Panc1 (cell line): Measurements from ENCODE around the gene SLC25A13.

Source experiments
- POLR2AphosphoS5 ChIP-seq: IDR thresholded peaks from 2 replicates; pipeline ENCODE4 v1.6.1; 2012; ENCODE audit warnings: mild to moderate bottlenecking, low read depth, low read length, moderate library complexity
- REST ChIP-seq, 2 experiments: IDR thresholded peaks; 2 replicates each; pipeline ENCODE4 v1.6.1; 2011 to 2012; ENCODE audit warnings: low read depth in 2 of 2, control low read depth in 1 of 2, low read length in 1 of 2, mild to moderate bottlenecking in 1 of 2, moderate library complexity in 1 of 2; ENCODE audit not compliant: insufficient read depth in 1 of 2
- SIN3A ChIP-seq: IDR thresholded peaks from 2 replicates; pipeline ENCODE4 v1.6.1; 2012; ENCODE audit warnings: low read depth, mild to moderate bottlenecking, low read length, moderate library complexity, borderline replicate concordance; ENCODE audit not compliant: insufficient read depth
- TCF7L2 ChIP-seq: IDR thresholded peaks from 2 replicates; pipeline ENCODE4 v1.6.1; 2011; ENCODE audit warnings: mild to moderate bottlenecking, low read depth, low read length, inconsistent platforms
- TF ChIP-seq, protein P1 (sequence below): fragments of 450-650 bp; IDR thresholded peaks from 2 replicates; pipeline ENCODE4 v1.5.1; 2017; ENCODE audit warnings: mild to moderate bottlenecking

DNA sequence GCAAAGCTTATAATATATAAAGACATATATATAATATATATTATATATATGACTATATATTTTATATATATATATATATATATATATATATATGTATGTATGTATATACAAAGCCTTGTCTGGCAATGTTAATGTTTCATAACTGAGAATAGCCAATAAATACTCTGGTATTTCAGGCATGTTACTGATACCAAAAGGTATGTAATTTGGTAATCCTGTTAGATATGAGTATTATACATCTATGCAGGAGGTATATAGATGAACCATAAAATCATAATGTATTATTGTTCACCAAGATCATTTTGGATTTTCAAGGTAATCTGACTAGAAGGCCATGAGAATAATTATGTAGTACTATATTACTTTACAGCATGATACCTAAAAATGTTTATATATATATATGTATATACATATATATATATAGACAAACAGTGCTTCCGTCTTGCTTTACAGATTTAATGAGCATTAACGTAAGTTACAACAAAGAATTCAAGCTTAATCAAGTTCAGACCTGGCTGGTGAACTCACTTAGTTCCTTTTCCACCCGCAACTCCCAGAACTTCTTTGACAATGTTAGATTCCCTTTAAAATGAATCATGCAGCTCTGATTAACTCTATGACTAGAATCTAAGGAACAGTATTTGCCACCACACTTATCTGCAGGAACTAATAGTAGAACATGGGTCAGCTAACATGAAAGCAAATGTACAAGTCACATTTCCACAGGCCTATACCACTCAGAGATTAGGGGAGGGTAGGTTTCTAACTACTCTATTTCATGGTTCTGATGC lies 82.7 kb downstream of the SLC25A13 start:
- TF ChIP-seq, protein P1, sequence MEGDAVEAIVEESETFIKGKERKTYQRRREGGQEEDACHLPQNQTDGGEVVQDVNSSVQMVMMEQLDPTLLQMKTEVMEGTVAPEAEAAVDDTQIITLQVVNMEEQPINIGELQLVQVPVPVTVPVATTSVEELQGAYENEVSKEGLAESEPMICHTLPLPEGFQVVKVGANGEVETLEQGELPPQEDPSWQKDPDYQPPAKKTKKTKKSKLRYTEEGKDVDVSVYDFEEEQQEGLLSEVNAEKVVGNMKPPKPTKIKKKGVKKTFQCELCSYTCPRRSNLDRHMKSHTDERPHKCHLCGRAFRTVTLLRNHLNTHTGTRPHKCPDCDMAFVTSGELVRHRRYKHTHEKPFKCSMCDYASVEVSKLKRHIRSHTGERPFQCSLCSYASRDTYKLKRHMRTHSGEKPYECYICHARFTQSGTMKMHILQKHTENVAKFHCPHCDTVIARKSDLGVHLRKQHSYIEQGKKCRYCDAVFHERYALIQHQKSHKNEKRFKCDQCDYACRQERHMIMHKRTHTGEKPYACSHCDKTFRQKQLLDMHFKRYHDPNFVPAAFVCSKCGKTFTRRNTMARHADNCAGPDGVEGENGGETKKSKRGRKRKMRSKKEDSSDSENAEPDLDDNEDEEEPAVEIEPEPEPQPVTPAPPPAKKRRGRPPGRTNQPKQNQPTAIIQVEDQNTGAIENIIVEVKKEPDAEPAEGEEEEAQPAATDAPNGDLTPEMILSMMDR = no peak
- TF ChIP-seq POLR2AphosphoS5 (no peak), SIN3A (no peak), REST (IDR thresholded peaks at IDR 0.05; ENCODE audit: insufficient read depth in 1 of 2, low read depth in 2 of 2, low read length in 1 of 2) (no peak), TCF7L2 (no peak)
